Peyer's patch (tissue), 4 donors: ENCODE measurements around the gene CMTM8. TPM values are rescaled to one million over a fixed set of nuclear protein-coding genes. Genes with fewer than 3 reads are reported as not detected.

Source experiments
- DNase-seq, 3 donors: peaks; one replicate each; pipeline ENCODE4 v3.0.0-alpha.2; 2017 to 2019
- H3K27ac ChIP-seq, 4 donors: fragments of 200-600 bp; sonication (generic); one replicate each; pipeline ENCODE4 v1.5.1; 2016 to 2019
- H3K27me3 ChIP-seq, 2 donors: fragments of 200-600 bp; sonication (generic); one replicate each; pipeline ENCODE4 v1.5.1; 2019
- H3K36me3 ChIP-seq, 3 donors: fragments of 200-600 bp; sonication (generic); one replicate each; pipeline ENCODE4 v1.5.1; 2016 to 2019
- H3K4me1 ChIP-seq, 4 donors: fragments of 200-600 bp; sonication (generic); one replicate each; pipeline ENCODE4 v1.5.1; 2016 to 2019
- H3K4me3 ChIP-seq, 4 donors: fragments of 200-600 bp; sonication (generic); 1 replicate in 3 of 4; 2 replicates in 1 of 4; pipeline ENCODE4 v1.5.1; 2016 to 2019; ENCODE audit warnings: mild to moderate bottlenecking in 1 of 4
- H3K9me3 ChIP-seq, 4 donors: fragments of 200-600 bp; sonication (generic); one replicate each; pipeline ENCODE4 v1.5.1; 2016 to 2019; ENCODE audit warnings: mild to moderate bottlenecking in 1 of 4
- CTCF ChIP-seq, 6 experiments: fragments of 450-650 bp in 4 of 6; fragments of 200-600 bp in 2 of 6; sonication (generic) in 1 of 6; IDR thresholded peaks; one replicate each; pipeline ENCODE4 v1.5.1; 2017 to 2019; ENCODE audit warnings: antibody characterized with exemption in 6 of 6, mild to moderate bottlenecking in 3 of 6, moderate library complexity in 1 of 6
- POLR2A ChIP-seq, 2 donors: fragments of 450-650 bp; IDR thresholded peaks; one replicate each; pipeline ENCODE4 v1.5.1; 2017; ENCODE audit warnings: antibody characterized with exemption in 2 of 2, mild to moderate bottlenecking in 2 of 2, moderate library complexity in 2 of 2
- total RNA-seq, 4 donors: library from RNA; depleted of rRNA; stranded (reverse); fragments of >200 nt; gene quantifications; one replicate each; pipeline ENCODE4 v1.1.0, GENCODE V29; 2016

Gene CMTM8
- total RNA-seq, 4 donors from 2014 or later: 7.1 to 16.5 (median 13.1) TPM; not detected in 1

DNA sequence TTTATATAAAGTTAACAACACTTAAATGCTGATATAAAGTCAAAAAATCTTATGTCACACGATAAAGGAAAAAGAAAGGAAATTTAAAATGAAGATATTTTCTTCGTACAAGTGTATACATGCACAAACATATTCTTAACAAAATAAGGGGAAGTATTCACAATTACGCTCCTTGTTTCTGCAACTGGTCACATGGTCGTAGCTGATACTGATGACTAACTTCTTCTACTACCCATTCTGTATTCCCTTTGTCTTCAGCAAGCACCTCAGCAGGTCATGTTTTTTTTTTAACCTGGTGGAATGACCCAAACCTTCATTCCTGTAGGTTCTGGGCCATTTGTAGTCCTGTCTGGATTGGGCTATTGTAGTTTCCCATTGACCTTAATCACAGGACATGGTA lies 30.0 kb upstream of the CMTM8 start:
- H3K9me3 ChIP-seq: no peaks in the 10 kb centered on the region
- DNase-seq: no peak
- H3K4me3 ChIP-seq: no peak overlapping the region
- H3K4me1 ChIP-seq: no peaks in the 10 kb centered on the region
- no peak for TF ChIP-seq POLR2A (IDR thresholded peaks at IDR 0.05)
- no peak for TF ChIP-seq CTCF (IDR thresholded peaks at IDR 0.05)
- no peaks in the 10 kb centered on the region for H3K27me3 ChIP-seq
- H3K27ac ChIP-seq: no peak overlapping the region
- H3K36me3 ChIP-seq: no peaks in the 10 kb centered on the region

GRCh38 chr3:32215185-32215584 lies 23.3 kb upstream of the CMTM8 start:
- no peak overlapping the region for H3K27ac ChIP-seq
- H3K9me3 ChIP-seq: peaks cover 0 to 7% (median 2%) of the 10 kb centered on the region in 4 donors
- no peak for DNase-seq
- TF ChIP-seq CTCF (IDR thresholded peaks at IDR 0.05): no peak
- TF ChIP-seq POLR2A (IDR thresholded peaks at IDR 0.05): no peak
- no peaks in the 10 kb centered on the region for H3K27me3 ChIP-seq
- H3K4me3 ChIP-seq: no peak overlapping the region
- no peaks in the 10 kb centered on the region for H3K4me1 ChIP-seq
- no peaks in the 10 kb centered on the region for H3K36me3 ChIP-seq

DNA sequence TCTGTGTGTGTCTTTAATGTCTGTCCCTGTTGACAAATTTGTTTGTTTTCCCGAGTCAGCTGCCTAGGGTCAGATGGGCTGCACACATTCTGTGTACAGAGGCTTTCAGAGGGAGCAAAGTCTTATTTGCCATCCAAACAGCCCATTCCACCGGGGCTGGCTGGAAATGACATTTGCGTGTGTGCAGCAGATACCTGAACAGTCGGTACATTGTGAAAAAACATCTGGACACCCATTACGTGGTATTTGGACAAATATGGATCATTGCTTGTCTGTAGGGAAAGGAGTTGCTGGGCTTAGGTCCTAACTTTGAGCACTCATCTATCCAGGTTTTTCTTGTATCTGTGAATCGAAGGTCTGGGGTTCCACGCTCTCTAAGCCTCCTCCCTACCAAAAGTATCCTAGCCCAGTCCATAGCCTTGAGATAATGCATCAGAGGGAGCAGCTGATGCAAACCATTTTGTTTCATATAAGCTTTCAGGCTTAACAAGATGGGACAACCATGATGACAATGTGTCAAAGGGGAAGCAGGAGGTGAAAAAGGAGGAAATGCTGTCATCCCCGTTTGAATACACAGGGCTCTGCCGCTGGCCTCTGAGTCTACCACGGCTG lies 22.2 kb upstream of the CMTM8 start:
- Histone ChIP-seq H3K4me3 (no peak overlapping the region), H3K4me1 (no peaks in the 10 kb centered on the region), H3K36me3 (no peaks in the 10 kb centered on the region), H3K9me3 (peaks cover 0 to 7% (median 2%) of the 10 kb centered on the region in 4 donors), H3K27ac (no peak overlapping the region), H3K27me3 (no peaks in the 10 kb centered on the region)
- DNase-seq: no peak
- TF ChIP-seq CTCF (IDR thresholded peaks at IDR 0.05) (no peak), POLR2A (IDR thresholded peaks at IDR 0.05) (no peak)

GRCh38 chr3:32217339-32217738 lies 21.1 kb upstream of the CMTM8 start:
- no peaks in the 10 kb centered on the region for H3K4me1 ChIP-seq
- TF ChIP-seq CTCF (IDR thresholded peaks at IDR 0.05): no peak
- TF ChIP-seq POLR2A (IDR thresholded peaks at IDR 0.05): no peak
- H3K36me3 ChIP-seq: no peaks in the 10 kb centered on the region
- H3K9me3 ChIP-seq: peaks cover 0 to 7% (median 2%) of the 10 kb centered on the region in 4 donors
- H3K27me3 ChIP-seq: no peaks in the 10 kb centered on the region
- H3K4me3 ChIP-seq: no peak overlapping the region
- DNase-seq: no peak
- H3K27ac ChIP-seq: no peak overlapping the region

- H3K27me3 ChIP-seq: no peaks in the 10 kb centered on the region
- H3K4me3 ChIP-seq: no peak overlapping the region
- no peaks in the 10 kb centered on the region for H3K4me1 ChIP-seq
- H3K27ac ChIP-seq: no peak overlapping the region
- no peaks in the 10 kb centered on the region for H3K36me3 ChIP-seq
- peaks cover 0 to 7% (median 2%) of the 10 kb centered on the region in 4 donors for H3K9me3 ChIP-seq
- DNase-seq: no peak
- no peak for TF ChIP-seq CTCF (IDR thresholded peaks at IDR 0.05)
- TF ChIP-seq POLR2A (IDR thresholded peaks at IDR 0.05): no peak
Measured at GRCh38 chr3:32219537-32219936, 18.9 kb upstream of the CMTM8 start.

GRCh38 chr3:32220006-32220405 lies 18.5 kb upstream of the CMTM8 start:
- TF ChIP-seq POLR2A (IDR thresholded peaks at IDR 0.05) (no peak), CTCF (IDR thresholded peaks at IDR 0.05) (no peak)
- Histone ChIP-seq H3K4me1 (no peaks in the 10 kb centered on the region), H3K9me3 (peaks cover 0 to 7% (median 2%) of the 10 kb centered on the region in 4 donors), H3K36me3 (no peaks in the 10 kb centered on the region), H3K4me3 (no peak overlapping the region), H3K27me3 (no peaks in the 10 kb centered on the region), H3K27ac (no peak overlapping the region)
- no peak for DNase-seq
